Osteoblast (primary cell): ENCODE results near the gene GLI3. TPM values are rescaled to one million over a fixed set of nuclear protein-coding genes. Genes with fewer than 3 reads are reported as not detected.
A peak's percentile ranks its signal among the peaks of the same experiment; 100 is the strongest.

Experiments used
- DNase-seq: peaks from one replicate; pipeline ENCODE4 v3.0.0; 2011; ENCODE audit warnings: low spot score, mixed read lengths; ENCODE audit not compliant: insufficient read length; ENCODE audit errors: missing footprints
- H2AFZ ChIP-seq: 2 replicates; pipeline ENCODE4 v1.6.0; 2011; ENCODE audit warnings: mild to moderate bottlenecking, low read length
- H3K27ac ChIP-seq: 2 replicates; pipeline ENCODE4 v1.5.1; 2011; ENCODE audit warnings: mild to moderate bottlenecking, low read depth, low read length, moderate library complexity
- H3K27me3 ChIP-seq: 2 replicates; pipeline ENCODE4 v1.6.0; 2012; ENCODE audit warnings: mild to moderate bottlenecking, control low read depth, inconsistent platforms, low read length, moderate library complexity; ENCODE audit not compliant: insufficient read depth
- H3K36me3 ChIP-seq: 2 replicates; pipeline ENCODE4 v1.5.1; 2011; ENCODE audit warnings: mild to moderate bottlenecking, low read length, control low read depth, moderate library complexity; ENCODE audit not compliant: insufficient read depth
- H3K4me1 ChIP-seq: 2 replicates; pipeline ENCODE4 v1.5.1; 2011; ENCODE audit warnings: mild to moderate bottlenecking, low read length, control low read depth, moderate library complexity; ENCODE audit not compliant: insufficient read depth
- H3K4me2 ChIP-seq: 2 replicates; pipeline ENCODE4 v1.6.0; 2011; ENCODE audit warnings: mild to moderate bottlenecking, low read length; ENCODE audit not compliant: insufficient read depth
- H3K4me3 ChIP-seq: fragments of 200-600 bp; sonication (generic); 3 replicates; pipeline ENCODE4 v1.5.1; 2012; ENCODE audit warnings: mild to moderate bottlenecking, low read length, inconsistent platforms; ENCODE audit not compliant: insufficient read depth
- H3K79me2 ChIP-seq: 2 replicates; pipeline ENCODE4 v1.6.0; 2012; ENCODE audit warnings: mild to moderate bottlenecking, low read length, control low read depth, inconsistent platforms; ENCODE audit not compliant: insufficient read depth
- H3K9me3 ChIP-seq: 2 replicates; pipeline ENCODE4 v1.5.1; 2011; ENCODE audit warnings: low read depth, low read length, control low read depth
- H4K20me1 ChIP-seq: 2 replicates; pipeline ENCODE4 v1.6.0; 2012; ENCODE audit warnings: mild to moderate bottlenecking, low read length, control low read depth; ENCODE audit not compliant: insufficient read depth
- CTCF ChIP-seq: IDR thresholded peaks from 2 replicates; pipeline ENCODE4 v1.5.1; 2011; ENCODE audit warnings: mild to moderate bottlenecking, low read depth, low read length, moderate library complexity; ENCODE audit errors: extremely low read depth
- total RNA-seq: library from RNA; depleted of rRNA; stranded (reverse); fragments of >200 nt; gene quantifications from 2 replicates; pipeline ENCODE4 v1.2.3, GENCODE V29; 2012

Gene GLI3
- total RNA-seq, 1 donor: 11.9 TPM

- Histone ChIP-seq H4K20me1 (no peaks in the 10 kb centered on the region), H3K4me1 (peaks cover 16% of the 10 kb centered on the region), H3K9me3 (no peaks in the 10 kb centered on the region), H3K36me3 (peaks cover 5% of the 10 kb centered on the region), H3K27me3 (no peaks in the 10 kb centered on the region), H2AFZ (no peak overlapping the region), H3K4me3 (no peak overlapping the region), H3K27ac (no peak overlapping the region), H3K4me2 (no peak overlapping the region), H3K79me2 (no peaks in the 10 kb centered on the region)
- TF ChIP-seq CTCF: no peak
- no peak for DNase-seq
Observed at GRCh38 chr7:41981046-41982040, 255.7 kb downstream of the GLI3 start.

- Histone ChIP-seq H4K20me1 (no peaks in the 10 kb centered on the region), H3K4me3 (no peak overlapping the region), H3K27me3 (no peaks in the 10 kb centered on the region), H3K4me2 (peak overlapping the region; percentile 37), H3K27ac (no peak overlapping the region), H3K36me3 (peaks cover 5% of the 10 kb centered on the region), H3K9me3 (no peaks in the 10 kb centered on the region), H3K79me2 (no peaks in the 10 kb centered on the region), H2AFZ (peak overlapping the region; percentile 38), H3K4me1 (peaks cover 25% of the 10 kb centered on the region)
- no peak for DNase-seq
- peak; percentile 84 for TF ChIP-seq CTCF
Observed at GRCh38 chr7:41979834-41980307, 257.1 kb downstream of the GLI3 start.

GRCh38 chr7:41978858-41979257 is 258.2 kb downstream of the GLI3 start:
- TF ChIP-seq CTCF: no peak
- Histone ChIP-seq H3K27ac (no peak overlapping the region), H4K20me1 (no peaks in the 10 kb centered on the region)

GRCh38 chr7:41977661-41978060 is 259.3 kb downstream of the GLI3 start:
- no peak overlapping the region for H3K4me3 ChIP-seq
- no peak for TF ChIP-seq CTCF
- H3K4me2 ChIP-seq: no peak overlapping the region
- no peaks in the 10 kb centered on the region for H4K20me1 ChIP-seq
- H2AFZ ChIP-seq: no peak overlapping the region
- H3K36me3 ChIP-seq: peaks cover 8% of the 10 kb centered on the region
- no peaks in the 10 kb centered on the region for H3K9me3 ChIP-seq
- H3K27me3 ChIP-seq: no peaks in the 10 kb centered on the region
- H3K79me2 ChIP-seq: no peaks in the 10 kb centered on the region
- DNase-seq: no peak
- H3K4me1 ChIP-seq: peaks cover 20% of the 10 kb centered on the region
- no peak overlapping the region for H3K27ac ChIP-seq

More at GRCh38 chr7:41978858-41979257, 258.2 kb downstream of the GLI3 start:
- Histone ChIP-seq H3K9me3 (no peaks in the 10 kb centered on the region), H3K4me1 (peaks cover 20% of the 10 kb centered on the region), H3K79me2 (no peaks in the 10 kb centered on the region), H3K4me2 (no peak overlapping the region), H3K36me3 (peaks cover 8% of the 10 kb centered on the region), H3K4me3 (no peak overlapping the region), H3K27me3 (no peaks in the 10 kb centered on the region), H2AFZ (no peak overlapping the region)
- no peak for DNase-seq
